HG03432 (cell line): Measurements from ENCODE around the gene TIMM44.
"Not testable (repeated sequence)": the region's sequence is repeated elsewhere in the genome, so short reads cannot be mapped to it uniquely, and the experiment has no call there.

Experiments used
- ATAC-seq: cut with Tn5 transposase; IDR thresholded peaks from one replicate; pipeline ENCODE4 v1.9.1; 2021; ENCODE audit warnings: mild to moderate bottlenecking, moderate library complexity; ENCODE audit not compliant: unreplicated experiment

Gene TIMM44

DNA sequence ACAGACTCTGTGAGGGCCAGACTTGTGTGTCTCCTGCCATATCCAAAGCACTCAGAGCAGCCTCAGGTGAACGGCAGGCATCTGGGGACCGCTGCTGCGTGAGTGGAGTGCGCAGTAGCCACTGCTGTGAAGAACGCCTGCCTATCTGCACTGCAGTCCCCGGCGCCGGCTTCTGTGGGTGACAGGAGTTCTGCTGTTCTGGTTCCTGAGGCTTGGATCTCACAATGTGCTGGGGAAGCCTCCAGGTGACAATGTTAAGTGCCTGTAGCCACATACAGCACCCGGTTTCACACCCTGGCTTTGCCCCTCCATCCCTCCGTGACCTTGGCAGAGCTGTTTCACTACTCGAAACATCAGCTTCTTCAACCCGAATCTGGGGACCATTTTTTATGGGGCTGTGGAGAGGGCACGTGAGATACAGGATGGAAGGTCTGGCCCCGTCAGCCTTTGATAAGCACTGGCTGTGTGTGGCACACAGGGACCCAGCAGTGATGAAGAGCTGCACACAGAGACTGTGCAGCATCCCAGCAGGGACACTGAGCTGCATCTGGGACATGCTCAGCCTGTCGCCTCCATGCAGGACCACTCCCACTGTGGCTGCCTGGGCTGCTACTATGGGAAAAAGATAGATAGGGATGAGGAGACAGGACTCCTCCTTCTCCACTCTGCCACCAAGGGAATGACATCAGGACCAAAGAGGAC lies 33.7 kb upstream of the TIMM44 start:
- no peak for ATAC-seq

GRCh38 chr19:7976461-7976860 lies 33.0 kb upstream of the TIMM44 start:
- ATAC-seq, result no peak

DNA sequence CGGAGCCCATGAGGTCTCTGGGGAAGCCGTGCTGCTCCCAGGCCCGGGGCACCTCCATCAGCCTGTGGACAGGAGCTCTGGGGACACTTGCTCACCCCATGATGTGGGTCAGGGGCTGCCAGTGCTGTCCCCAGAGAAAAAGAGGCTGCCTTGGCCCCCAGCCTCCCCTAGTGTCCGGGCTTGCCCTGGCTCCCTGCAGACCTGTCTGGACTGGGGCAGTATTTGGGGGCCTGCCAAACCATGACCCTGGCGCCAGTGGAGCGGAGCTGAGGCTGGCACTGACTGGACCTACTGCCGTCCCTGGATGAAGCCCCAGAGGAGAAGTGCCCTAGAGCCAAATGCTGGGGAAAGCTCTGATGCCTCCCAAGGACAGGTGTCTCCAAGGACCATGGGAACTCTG lies 31.6 kb upstream of the TIMM44 start:
- no peak for ATAC-seq

- ATAC-seq, result no peak
These were observed 30.4 kb upstream of the TIMM44 start for GRCh38 chr19:7973883-7974282.

- ATAC-seq, result no peak
These were observed 28.4 kb upstream of the TIMM44 start for GRCh38 chr19:7971553-7972520.

GRCh38 chr19:7970716-7971448 lies 27.4 kb upstream of the TIMM44 start:
- no peak for ATAC-seq

DNA sequence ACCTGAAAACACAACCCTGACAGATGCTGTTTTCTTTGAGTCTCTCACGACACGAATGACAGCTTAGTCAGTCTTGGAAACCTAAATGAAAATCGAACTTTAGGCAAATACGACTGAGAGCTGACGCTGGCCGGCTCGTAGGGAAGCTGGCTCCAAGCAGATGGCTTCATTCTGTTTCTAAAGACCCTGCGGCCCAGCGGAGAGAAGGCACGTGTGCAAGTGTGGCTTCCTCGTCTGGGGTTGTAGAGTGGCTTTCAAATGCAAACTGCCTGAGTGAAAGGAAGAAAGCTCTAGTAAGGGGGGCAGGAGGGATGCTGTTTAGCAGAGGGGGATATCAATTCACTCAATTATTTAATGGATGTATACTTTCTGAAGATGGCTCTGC lies 26.1 kb upstream of the TIMM44 start:
- no peak for ATAC-seq

GRCh38 chr19:7968796-7969554 lies 25.5 kb upstream of the TIMM44 start:
- no peak for ATAC-seq

GRCh38 chr19:7968008-7968795 lies 24.7 kb upstream of the TIMM44 start:
- no peak for ATAC-seq

GRCh38 chr19:7965921-7966665 lies 22.6 kb upstream of the TIMM44 start:
- no peak for ATAC-seq

GRCh38 chr19:7965259-7965841 lies 21.9 kb upstream of the TIMM44 start:
- ATAC-seq, result no peak

DNA sequence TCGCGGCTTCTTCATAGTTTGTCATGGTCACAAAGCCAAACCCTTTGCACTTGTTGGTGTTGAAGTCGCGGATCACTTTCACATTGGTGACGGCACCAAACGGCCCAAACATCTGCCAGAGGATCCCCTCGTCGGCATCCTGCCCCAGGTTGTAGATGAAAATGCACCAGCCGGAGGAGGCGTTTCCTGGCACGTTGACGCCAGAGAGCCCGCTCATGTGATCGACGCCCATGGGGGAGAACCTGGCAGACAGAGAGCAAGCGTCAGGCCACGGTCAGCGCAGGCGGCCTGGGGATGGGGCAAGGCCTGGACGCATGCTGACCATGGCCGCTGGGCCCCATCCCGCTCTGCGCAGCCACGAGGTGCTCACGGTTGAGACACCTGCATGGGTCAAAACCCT lies 20.1 kb upstream of the TIMM44 start:
- ATAC-seq, result no peak

GRCh38 chr19:7962644-7963268 lies 19.3 kb upstream of the TIMM44 start:
- ATAC-seq, result no peak

DNA sequence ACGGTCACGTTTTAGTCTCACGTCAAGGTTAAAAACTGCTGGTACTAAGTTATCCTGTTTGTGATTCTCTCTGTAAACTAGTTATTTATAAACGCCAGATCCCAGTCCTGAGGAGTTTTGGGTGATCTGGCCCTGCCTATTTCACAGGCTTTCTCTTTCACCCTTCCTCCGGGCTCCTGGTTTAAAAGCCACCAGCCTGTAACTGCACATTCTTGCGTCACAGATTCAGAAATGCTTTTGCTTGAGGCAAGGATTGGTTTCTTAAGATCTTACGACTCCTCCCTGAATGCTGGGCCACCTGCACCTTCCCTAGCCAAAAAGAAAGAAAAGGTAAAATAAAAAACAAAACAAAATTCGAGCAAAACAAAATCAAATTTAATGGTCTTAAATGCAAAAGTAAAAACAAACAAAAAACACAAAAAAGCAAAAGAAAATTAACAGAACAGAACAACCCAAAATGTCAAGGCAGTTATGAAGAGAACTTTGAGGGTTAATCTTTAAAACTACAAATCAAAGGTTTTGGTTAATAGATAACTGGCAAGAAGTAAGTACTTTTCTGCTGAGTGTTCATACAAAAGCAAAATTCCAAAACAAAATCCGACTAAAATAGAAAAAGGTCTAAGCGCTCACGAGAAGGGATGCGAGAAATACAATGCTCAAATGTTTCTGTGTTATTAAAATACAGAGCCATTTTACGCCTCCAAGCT lies 18.6 kb upstream of the TIMM44 start:
- ATAC-seq, result no peak

GRCh38 chr19:7961082-7961481 lies 17.6 kb upstream of the TIMM44 start:
- ATAC-seq, result not testable (repeated sequence)

GRCh38 chr19:7959211-7959610 lies 15.7 kb upstream of the TIMM44 start:
- no peak for ATAC-seq

- no peak for ATAC-seq
These were observed 12.2 kb upstream of the TIMM44 start for GRCh38 chr19:7955696-7956095.

DNA sequence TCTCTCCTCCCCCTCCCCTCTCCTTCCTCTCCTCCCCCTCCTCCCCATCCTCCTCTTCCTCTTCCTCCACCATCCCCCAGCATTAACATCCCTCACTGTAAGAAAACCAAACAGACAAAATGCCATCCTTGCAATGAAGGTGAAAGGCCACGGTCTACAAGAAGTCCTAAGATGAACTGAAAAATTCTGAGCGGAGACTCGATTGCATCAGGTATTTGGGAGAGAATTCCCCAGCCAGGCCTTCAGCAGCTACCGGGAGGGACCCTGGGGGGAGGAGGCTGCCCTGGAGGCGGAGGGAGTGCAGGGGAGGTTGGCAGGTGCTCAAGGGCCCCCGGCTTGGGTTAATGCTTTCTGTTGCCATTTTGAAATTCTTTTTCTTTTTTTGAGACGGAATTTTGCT lies 10.1 kb upstream of the TIMM44 start:
- ATAC-seq, result no peak
